Measurements from ENCODE around the gene STARD10. TPM values are rescaled to one million over a fixed set of nuclear protein-coding genes. Genes with fewer than 3 reads are reported as not detected.

The STARD10 gene
- total RNA-seq, 2 experiments from 2014 or later, result 10.5 to 12.9 TPM

DNA sequence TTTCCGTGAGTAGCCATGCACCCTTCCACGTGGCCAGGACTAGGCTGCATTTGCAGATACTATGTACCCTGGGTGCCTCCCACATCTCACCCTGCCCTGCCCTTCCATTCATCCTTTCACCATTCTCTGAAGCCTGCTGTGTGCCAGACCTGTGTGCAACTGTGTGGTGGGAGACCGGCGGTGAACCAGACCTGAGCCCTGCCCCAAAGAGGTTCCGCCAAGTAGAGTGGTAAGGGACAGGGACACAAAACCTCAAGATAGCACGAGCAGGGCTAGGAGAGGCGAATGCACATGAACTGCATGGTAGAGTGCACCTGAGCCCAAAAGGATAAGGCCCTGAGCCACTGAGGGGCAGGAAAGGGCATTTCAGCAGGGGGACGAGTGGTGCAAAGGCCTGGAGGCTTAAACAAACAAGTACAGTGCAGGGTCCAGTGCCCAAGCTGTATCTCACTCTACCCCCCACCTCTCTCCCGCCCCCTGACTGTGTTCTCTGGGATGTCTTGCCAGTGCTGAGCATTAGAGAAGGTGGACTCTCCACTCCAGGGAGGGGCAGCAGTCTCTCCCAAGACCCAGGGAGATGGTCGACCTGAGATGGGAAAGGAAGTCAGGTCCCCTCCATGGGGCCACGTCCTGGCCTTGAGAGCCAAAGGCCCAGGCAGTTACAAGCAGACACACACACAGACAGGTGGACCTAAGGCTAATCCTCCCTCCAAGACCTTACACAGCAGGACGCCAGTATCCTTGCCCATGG, 27.5 kb downstream of the STARD10 start:
- Histone ChIP-seq H3K9me3 (ENCODE audit: control insufficient read depth in 1 of 2, insufficient read depth in 1 of 2, low read length in 2 of 2) (no peaks in the 10 kb centered on the region), H3K27me3 (ENCODE audit: control insufficient read depth in 1 of 2, insufficient read depth in 2 of 2, low read length in 2 of 2) (no peaks in the 10 kb centered on the region), H3K27ac (ENCODE audit: low read depth in 1 of 2, low read length in 2 of 2) (no peak overlapping the region), H3K4me3 (ENCODE audit: low read length) (no peak overlapping the region), H3K4me1 (ENCODE audit: insufficient read depth, low read length) (peaks cover 7% of the 10 kb centered on the region), H3K36me3 (ENCODE audit: insufficient read depth, low read length) (no peaks in the 10 kb centered on the region)
- DNase-seq (no peak), ATAC-seq (ENCODE audit: poor library complexity) (no peak)
- Mint-ChIP-seq H3K4me1 (ENCODE audit: low read depth) (no peaks in the 10 kb centered on the region), H3K27ac (no peak overlapping the region), H3K4me3 (no peak overlapping the region), H3K9me3 (no peaks in the 10 kb centered on the region), H3K36me3 (ENCODE audit: low read depth) (no peaks in the 10 kb centered on the region), H3K27me3 (no peaks in the 10 kb centered on the region)
- CTCF ChIA-PET, result no interaction called here
- no peak for TF ChIP-seq CTCF (IDR thresholded peaks at IDR 0.05)
- intact Hi-C loops (cut with DNase I, micrococcal nuclease), result no loop called here
- POLR2A ChIA-PET, result no interaction called here

DNA sequence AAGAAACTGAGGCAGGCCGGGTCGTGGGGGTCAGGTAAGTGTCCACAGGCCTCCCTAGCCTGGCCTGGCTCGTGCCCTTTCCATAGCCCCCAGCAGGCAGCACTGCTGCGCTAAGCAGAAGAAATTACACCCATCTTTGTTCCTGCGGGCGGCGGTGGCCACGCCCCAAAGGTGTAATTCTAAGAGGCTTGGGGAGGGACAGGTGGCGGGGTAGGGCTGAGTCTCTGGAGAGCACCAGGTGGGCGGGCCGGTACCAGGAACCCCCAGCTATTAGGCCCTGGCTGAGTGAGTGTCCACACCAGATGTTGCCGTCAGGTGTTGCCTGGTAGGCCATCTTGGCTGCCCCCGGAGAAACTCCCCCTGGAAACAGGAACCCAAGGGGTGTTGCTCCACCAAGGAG, 29.3 kb downstream of the STARD10 start:
- Histone ChIP-seq H3K27ac (ENCODE audit: low read depth in 1 of 2, low read length in 2 of 2) (no peak overlapping the region), H3K4me3 (ENCODE audit: low read length) (no peak overlapping the region), H3K36me3 (ENCODE audit: insufficient read depth, low read length) (no peaks in the 10 kb centered on the region), H3K27me3 (ENCODE audit: control insufficient read depth in 1 of 2, insufficient read depth in 2 of 2, low read length in 2 of 2) (no peaks in the 10 kb centered on the region), H3K4me1 (ENCODE audit: insufficient read depth, low read length) (peaks cover 7% of the 10 kb centered on the region), H3K9me3 (ENCODE audit: control insufficient read depth in 1 of 2, insufficient read depth in 1 of 2, low read length in 2 of 2) (no peaks in the 10 kb centered on the region)
- no peak for TF ChIP-seq CTCF (IDR thresholded peaks at IDR 0.05)
- no peak for ATAC-seq (ENCODE audit: poor library complexity)
- no peak overlapping the region for H3K4me3 Mint-ChIP-seq
- no peak overlapping the region for H3K27ac Mint-ChIP-seq
- POLR2A ChIA-PET, result no interaction called here
- DNase-seq, result no peak
- CTCF ChIA-PET, result no interaction called here
- H3K4me1 Mint-ChIP-seq (ENCODE audit: low read depth), result no peaks in the 10 kb centered on the region
- H3K27me3 Mint-ChIP-seq, result no peaks in the 10 kb centered on the region
- intact Hi-C loops (cut with DNase I, micrococcal nuclease), result no loop called here
- no peaks in the 10 kb centered on the region for H3K36me3 Mint-ChIP-seq (ENCODE audit: low read depth)
- no peaks in the 10 kb centered on the region for H3K9me3 Mint-ChIP-seq

- ChIA-PET POLR2A (no interaction called here), CTCF (interaction anchor here (1.4 kb wide), 1 partner anchor 39 kb away, joined by 4 read pairs; no protein-coding TSS in a partner anchor)
- Mint-ChIP-seq H3K36me3 (ENCODE audit: low read depth) (peaks cover 2% of the 10 kb centered on the region), H3K4me1 (ENCODE audit: low read depth) (no peaks in the 10 kb centered on the region), H3K9me3 (no peaks in the 10 kb centered on the region), H3K4me3 (no peak overlapping the region), H3K27me3 (no peaks in the 10 kb centered on the region), H3K27ac (no peak overlapping the region)
- Histone ChIP-seq H3K4me3 (ENCODE audit: low read length) (no peak overlapping the region), H3K27me3 (ENCODE audit: control insufficient read depth in 1 of 2, insufficient read depth in 2 of 2, low read length in 2 of 2) (no peaks in the 10 kb centered on the region), H3K4me1 (ENCODE audit: insufficient read depth, low read length) (peaks cover 7% of the 10 kb centered on the region), H3K27ac (ENCODE audit: low read depth in 1 of 2, low read length in 2 of 2) (no peak overlapping the region), H3K36me3 (ENCODE audit: insufficient read depth, low read length) (no peaks in the 10 kb centered on the region), H3K9me3 (ENCODE audit: control insufficient read depth in 1 of 2, insufficient read depth in 1 of 2, low read length in 2 of 2) (no peaks in the 10 kb centered on the region)
- no peak for DNase-seq
- TF ChIP-seq CTCF (IDR thresholded peaks at IDR 0.05), result no peak
- intact Hi-C loops (cut with DNase I, micrococcal nuclease), result no loop called here
- no peak for ATAC-seq (ENCODE audit: poor library complexity)
Measured at GRCh38 chr11:72763823-72764222, 30.0 kb downstream of the STARD10 start.

Measured in CD4-positive, alpha-beta T cell (primary cell).